Measurements from ENCODE around the gene KREMEN1.
A peak's percentile ranks its signal among the peaks of the same experiment; 100 is the strongest.

KREMEN1 gene

DNA sequence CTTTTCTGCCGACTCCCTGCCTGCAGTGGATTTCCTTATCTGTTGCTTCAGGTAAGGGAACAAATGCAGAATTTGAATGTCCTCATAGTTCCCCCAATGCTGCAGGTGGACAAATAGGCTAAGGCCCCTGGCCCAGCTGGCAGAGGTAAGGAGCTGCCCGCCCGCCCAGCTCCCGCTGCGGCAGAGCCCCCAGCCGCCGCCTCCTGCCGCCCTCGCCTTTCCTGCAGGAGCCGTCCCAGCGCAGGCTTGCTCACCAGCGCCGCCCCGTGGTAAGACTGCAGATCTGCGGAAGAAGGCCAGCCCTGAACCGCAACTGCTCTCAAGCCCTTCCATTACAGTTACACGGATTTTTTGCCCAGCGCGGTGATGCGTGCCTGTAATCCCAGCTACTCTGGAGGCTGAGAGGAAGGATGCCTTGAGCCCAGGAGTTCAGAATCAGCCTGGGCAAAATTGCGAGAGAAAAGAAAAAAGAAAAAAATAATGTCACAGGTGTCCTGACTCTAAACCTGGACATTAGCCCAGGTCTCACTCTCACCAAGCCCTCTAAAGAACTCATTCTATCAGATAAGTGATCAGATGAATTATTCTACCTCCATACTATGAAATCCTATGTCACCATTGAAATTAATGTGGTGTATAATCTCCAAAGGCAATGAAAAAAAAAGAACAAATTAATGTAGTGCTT, 81.7 kb downstream of the KREMEN1 start:
- DNase-seq, result peak; percentile 37

- no peak for DNase-seq
Observed at GRCh38 chr22:29155966-29156365, 83.1 kb downstream of the KREMEN1 start.

DNA sequence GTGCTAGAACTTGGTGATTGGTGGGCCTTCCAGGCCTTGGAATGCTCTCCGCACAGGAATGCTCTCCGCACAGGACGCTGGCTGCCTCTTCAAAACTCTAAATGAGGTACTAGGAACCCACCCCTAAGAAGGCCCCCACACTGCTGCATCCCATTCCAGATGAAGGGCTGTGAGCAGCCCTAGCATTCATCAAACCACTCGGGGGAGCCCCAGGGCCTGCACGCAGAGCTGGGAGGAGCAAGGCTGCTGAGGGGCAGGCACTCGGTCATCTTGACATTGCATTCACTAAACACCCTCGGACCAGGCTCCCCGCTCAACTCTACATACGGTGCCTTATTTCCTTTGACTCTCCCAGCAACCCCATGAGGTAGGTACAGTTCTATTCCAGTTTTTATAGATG, 83.7 kb downstream of the KREMEN1 start:
- no peak for DNase-seq

DNA sequence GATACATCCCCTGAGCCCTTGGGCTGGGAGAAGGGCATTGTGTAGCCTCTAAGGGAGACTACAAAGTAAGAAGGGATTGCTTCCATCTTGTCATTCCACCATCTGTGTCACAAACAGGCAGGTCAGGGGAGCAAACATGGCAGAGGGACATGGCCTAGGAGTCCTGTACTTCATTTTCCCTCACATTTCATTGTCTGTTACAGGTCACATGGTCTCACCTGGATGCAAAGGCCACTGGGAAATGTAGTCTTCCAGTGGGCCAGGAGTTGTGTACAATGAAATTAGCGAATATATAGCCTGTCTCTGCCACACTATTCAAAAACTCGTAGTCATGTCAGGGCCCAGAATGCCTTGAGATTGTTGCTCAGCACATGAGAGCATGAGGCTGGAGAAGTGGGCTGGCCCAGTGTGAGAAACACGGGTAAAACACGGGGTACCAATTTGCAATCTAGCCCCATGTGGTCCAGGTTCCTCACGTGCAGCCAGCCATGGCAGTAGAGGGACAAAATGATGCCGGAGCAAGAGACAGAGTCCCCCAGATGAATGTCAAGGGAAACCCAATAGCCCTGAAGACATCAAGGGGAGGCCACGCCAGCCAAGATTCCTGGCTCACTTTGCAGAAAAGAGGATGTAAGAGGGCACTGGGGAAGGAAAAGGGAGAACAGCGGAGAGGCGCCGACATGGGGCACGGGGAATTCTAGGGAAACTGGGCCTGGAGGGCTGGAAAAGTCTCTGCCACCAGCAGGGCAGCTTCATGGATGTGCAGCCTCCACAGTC, 85.1 kb downstream of the KREMEN1 start:
- no peak for DNase-seq

DNA sequence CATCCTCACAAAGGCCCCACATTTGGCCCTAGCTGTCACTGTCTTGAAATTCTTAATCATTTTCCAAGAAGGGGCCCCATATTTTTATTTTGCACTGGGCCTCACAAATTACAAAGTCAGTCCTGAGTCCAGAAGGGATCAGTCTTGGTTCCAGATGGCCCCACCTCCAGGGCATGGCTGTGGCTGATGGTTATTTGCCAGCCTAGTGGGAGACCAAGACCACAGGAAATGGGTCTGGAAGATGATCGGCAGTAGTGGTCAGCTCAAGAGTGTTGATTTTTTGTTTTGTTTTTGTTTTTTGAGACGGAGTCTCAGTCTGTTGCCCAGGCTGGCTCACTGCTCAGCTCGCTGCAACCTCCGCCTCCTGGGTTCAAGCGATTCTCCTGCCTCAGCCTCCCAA, 85.7 kb downstream of the KREMEN1 start:
- DNase-seq, result no peak

GRCh38 chr22:29163808-29164207, 91.0 kb downstream of the KREMEN1 start:
- no peak for DNase-seq

- DNase-seq, result no peak
Observed at GRCh38 chr22:29165321-29166060, 92.7 kb downstream of the KREMEN1 start.

DNA sequence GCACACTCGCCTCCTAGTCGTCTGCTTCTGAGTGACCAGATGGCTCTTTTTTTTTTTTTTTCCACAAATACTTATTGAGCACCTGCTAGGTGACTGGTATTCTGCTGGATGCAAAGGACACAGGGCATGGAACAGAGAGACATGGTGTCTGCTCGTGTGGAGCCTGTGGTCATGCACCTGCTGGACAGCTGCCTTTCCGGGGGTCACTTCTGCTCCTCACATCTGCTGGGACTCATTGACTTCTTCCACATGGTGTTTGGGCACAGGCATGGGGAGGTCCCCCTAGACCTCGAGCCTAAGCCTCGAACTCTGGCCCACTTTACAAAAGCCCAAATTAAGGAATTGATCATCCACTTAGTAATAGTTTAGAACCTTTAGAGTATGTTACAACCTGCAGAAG, 93.3 kb downstream of the KREMEN1 start:
- DNase-seq, result no peak

DNA sequence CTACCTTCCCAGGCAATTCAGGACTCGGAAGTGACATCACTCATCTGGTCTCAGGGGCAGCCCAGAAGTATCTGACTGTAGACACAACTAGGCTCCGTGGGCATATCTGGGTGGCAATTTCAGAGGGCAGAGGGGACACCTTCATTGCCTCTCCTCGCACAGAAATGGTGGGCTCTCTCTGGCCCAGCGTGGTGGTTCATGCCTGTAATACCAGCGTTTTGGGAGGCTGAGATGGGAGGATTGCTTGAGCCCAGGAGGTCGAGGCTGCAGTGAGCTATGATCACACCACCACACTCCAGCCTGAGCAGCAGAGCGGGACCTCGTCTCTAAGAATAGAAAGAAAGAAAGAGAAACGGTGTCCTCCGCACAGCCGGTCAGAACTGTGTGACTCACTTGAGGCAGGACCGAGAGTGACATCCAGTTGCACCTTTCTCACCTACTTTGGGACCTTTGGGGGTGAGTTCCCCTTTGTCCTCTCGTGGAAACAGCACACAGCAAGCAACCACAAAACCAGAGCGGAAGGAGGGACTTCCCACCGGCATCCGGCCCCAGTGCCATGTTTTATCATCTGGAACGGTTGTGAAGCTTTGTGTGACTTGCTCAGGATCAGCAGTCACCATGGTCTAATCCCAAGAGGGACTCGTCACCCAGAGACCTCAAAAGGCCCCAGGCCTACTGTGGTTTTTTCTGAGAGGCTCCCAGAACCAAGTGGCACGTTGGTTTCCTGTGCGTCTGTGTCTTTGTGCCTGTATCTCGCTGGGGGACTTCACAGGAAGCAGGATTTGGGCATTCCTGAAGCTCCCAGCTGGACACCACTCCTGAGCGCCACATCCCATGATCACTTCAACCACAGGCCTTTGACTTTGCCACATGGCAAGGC, 94.4 kb downstream of the KREMEN1 start:
- DNase-seq, result no peak

- no peak for DNase-seq
Observed at GRCh38 chr22:29171721-29172120, 98.9 kb downstream of the KREMEN1 start.

DNA sequence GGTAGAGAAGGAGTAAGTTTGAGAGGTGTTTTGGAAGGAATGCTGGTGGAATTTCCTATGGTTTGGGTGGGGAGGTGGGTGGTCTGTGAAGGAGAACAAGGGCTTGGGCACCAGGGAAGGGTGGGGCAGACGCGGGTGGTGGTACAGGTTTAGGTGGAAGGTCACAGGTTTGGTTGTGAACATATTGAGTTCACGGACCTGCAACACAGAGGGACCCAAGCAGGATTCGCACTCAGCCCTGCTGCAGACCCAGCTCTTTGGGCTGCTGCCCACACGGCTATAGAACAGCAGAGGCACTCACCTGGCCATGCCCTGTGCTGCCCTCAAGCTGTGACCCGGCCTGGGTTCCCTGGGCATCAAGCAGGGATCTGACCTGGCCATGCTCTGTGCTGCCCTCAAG, 99.4 kb downstream of the KREMEN1 start:
- DNase-seq, result no peak

GRCh38 chr22:29175312-29175835, 102.5 kb downstream of the KREMEN1 start:
- no peak for DNase-seq

- DNase-seq, result no peak
Observed at GRCh38 chr22:29183971-29184848, 111.4 kb downstream of the KREMEN1 start.

DNA sequence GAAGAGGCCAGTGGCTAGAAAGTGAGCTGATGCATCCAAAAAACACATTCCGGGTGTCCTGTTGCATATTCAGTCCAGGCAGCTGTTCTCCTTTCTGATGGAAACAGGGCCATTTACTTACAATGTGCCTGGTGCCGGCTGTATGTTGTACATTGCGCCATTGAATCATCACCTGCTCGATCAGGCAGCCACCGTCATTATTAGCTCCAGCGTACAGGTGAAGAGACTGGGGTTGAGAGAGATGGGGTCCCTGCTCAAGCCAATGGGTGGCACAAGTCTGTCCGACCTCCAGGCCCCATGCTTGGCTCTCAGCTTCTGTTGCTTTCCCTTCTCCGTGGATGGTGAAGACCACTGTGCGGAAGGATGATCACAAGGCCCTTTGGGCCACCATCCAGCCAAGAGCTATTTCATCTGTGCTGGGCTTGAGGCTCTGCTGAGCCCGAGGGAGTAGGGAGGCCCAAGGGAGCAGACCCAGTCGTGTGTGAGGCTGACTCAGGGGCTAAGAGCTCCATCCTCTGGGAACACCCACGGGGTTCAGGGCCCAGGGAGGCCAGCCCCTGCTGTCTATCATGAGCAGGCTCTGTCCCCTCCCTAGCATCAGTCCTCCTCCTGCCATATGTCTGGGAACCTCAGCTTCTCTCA, 112.1 kb downstream of the KREMEN1 start:
- no peak for DNase-seq

DNA sequence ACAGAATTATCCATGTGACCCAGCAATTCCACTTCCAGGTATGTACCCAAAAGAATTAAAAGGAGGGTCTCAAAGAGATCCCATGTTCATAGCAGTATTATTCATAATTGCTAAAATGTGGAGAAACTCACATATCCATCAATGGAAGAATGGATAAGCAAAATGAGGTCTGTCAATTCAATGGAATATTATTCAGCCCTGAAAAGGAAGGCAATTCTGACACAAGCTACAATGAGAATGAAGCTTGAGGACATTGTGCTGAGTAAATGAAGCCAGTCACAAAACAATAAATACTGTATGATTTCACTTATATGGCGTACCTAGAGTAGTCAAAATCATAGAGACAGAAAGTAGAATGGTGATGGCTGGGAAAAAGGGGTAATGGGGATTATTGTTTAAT, 113.5 kb downstream of the KREMEN1 start:
- no peak for DNase-seq

DNA sequence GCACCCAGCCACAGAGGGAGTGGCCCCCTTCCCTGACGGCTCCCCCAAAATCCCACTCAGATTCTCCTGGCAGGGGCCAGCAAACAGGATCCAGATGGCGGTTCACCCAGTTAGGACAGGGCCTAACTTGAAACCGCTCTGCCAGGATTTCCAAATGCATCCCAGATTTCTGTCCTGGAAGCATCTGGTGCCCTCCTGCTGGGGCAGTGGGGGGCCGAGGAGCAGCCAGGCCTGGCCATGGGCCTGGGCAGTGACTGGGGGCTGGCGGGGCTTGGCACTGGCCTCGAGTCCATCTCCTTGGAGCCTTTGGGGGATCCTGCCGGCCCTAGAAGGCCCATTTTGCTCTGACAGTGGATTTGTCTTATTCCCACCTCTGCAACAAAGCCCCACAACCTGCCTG, 115.0 kb downstream of the KREMEN1 start:
- peak; percentile 55 for DNase-seq

DNA sequence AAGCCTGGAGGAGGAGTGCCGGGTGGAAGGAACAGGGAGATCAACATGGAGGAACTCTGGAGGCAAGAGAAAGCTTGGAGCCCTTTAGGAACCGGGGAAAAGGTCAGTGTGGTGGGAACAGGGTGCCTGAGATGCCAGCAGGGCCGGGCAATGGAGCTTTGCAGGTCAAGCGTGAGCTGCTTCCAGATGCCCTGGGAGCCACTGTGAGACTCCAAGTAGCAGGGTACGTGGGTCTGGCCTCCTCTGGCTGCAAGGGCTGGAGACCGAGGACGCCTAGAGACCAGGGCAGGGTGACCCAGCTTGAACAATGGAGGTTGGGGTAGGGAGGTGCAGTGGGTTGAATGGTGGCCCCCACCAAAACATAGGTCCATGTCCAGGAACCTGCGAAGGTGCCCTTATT, 117.2 kb downstream of the KREMEN1 start:
- no peak for DNase-seq

DNA sequence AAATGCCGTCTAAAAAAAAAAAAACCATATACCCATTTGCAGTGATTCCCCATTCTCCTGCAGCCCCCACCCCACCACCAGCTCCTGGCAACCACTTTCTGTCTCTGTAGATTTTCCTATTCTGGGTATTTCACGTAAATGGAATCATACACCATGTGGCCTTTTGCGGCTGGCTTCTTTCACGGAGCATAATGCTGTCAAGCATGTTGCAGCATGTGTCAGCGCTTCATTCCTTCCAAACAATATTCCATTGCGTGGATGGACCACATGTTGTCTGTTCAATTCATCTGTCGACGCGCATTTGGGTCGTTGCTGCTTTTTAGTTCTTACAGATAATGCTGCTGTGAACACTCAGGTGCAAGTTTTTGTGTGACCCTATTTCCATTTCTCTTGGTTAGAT, 118.1 kb downstream of the KREMEN1 start:
- peak; percentile 52 for DNase-seq

DNA sequence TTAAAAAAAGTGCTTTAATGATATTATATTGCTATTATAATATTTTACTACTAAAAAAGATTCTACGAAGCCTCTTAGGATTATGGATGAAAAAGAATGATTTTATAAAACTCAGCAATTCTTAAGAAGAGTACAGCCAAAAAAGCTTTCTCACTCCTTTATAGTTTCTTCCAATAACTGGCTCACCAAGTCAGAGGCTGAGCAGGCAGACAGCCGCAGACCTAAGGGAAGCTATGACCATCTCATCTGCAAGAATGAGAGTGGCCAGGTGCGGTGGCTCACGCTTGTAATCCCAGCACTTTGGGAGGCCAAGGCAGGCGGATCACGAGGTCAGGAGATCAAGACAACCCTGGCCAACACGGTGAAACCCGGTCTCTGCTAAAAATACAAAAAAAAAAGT, 120.2 kb downstream of the KREMEN1 start:
- no peak for DNase-seq

- DNase-seq, result no peak
Observed at GRCh38 chr22:29194184-29194583, 121.3 kb downstream of the KREMEN1 start.

All from NCI-H446 treated with DMSO at 0.1 percent for 48 hours (cell line).